GM12874 (cell line): ENCODE results near the gene ZC3H12A.

Experiments used
- CTCF ChIP-seq: IDR thresholded peaks from 2 replicates; pipeline ENCODE4 v1.5.1; 2011; ENCODE audit warnings: low read depth, mild to moderate bottlenecking, control low read depth, low read length, moderate library complexity; ENCODE audit not compliant: insufficient read depth

Gene ZC3H12A

GRCh38 chr1:37455516-37455915, 18.9 kb upstream of the ZC3H12A start:
- no peak for TF ChIP-seq CTCF

DNA sequence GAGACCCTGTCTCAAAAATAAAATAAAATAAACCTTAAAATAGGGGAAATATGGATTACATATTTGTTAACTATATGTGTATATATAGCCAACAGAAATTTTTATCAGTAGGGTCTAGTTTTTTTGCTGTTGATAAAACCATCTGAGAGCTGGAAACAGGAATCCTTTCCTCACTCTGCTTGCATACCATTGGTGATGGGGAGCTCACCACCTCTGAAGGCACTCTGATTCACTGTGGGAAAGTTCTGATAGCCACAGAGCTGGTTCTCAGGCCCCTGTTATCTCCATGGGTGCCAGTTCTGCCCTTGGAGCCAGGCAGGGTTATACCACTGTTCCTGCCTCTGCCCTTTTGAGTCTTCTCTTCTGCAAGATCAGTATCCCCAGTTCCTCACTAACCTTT, 17.8 kb upstream of the ZC3H12A start:
- TF ChIP-seq CTCF, result no peak

DNA sequence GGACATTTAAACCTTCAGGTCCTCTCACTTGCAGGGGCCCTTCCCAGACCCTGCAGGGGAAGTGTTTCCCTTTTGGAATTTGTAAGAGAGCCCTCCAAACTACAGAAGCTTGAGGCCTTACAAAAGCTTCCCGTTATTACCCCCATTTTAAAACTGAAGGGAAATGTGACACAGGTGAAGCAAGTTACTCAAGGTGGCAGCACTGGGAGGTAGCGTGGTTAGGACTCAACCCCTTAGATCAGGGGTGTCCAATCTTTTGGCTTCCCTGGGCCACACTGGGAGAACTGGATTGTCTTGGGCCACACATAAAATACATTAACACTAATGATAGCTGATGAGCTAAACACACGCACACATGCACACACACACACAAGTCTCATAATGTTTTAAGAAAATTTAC, 15.8 kb upstream of the ZC3H12A start:
- TF ChIP-seq CTCF, result no peak

DNA sequence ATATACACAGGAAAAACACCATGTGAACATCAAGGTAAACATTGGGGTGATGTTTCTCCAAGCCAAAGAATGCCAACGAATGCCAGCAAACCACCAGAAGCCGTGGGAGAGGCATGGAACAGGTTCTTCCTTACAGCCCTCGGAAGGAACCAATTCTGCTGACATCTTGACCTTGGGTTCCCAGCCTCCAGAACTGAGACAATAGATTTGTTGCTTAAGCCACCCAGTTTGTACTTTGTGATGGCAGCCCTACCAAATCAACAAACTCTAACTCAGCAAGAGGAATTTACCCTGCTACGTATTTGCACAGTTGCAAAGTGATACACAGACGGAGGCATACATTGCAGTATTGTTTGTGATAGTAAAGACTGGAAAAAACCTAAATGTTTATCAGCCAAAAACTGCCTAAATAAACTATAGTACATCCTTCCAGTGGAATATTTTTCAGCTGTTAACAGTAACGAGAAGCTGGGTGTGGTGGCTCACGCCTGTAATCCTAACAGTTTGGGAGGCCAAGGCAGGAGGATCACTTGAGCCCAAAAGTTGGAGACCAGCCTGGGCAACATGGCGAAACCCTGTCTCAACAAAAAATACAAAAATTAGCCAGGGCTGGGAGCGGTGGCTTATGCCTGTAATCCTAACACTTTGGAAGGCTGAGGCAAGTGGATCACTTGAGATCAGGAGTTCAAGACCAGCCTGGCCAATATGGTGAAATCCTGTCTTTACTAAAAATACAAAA, 12.5 kb upstream of the ZC3H12A start:
- no peak for TF ChIP-seq CTCF

DNA sequence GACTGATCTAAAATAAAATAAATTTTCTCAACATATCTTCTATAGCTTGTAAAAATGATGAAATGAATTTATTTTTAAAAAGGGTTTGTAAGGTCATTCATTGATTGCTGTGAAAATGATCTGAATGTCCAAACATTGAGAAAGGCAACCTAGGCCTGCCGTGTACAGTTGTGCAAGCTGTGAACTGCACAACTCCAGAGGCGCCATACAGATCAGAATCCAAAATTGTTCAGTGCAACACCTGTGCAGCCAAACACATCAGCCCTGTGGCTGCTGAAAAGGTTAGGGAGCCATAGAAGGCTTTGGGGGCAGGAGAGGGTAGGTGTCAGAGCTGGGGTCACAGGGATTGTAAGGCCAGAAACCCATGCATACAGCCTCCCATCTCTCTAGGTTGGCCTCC, 9.9 kb upstream of the ZC3H12A start:
- no peak for TF ChIP-seq CTCF

DNA sequence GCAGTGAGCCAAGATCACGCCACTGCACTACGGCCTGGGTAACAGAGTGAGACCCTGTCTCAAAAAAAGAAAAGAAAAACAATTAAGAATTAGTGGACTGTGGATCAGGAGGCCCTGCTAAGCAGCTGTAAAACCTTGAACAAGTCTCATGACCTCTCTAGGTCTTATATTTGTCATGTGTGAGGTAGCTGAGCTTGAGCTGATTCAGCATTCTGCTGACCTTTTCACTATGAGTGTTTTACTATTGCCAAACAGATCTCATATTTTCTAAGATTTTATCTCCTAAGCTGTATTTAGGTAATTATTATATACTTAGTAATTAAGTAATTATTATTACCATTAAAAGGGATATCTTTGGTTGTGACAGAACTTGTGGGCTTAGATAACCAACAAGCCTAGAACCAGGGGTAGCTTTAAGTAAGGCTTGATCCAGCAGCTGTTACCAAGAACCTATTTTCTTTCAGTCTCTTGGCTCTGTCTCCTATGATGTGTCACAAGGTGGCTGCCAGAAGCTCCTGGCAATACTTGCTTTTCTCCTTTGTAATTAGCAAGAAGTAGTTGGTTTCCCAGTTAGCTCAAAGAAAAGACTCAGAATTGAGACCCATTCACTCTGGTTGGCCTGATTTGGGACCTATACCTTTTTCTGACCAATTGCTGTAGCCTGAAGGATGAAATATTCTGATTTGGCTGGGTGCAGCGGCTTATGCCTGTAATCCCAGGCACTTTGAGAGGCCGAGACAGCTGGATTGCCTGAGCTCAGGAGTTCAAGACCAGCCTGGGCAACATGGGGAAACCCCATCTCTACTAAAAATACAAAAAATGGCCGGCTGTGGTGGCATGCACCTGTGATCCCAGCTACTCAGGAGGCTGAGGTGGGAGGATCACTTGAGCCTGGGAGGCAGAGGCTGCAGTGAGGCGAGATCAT, 8.5 kb upstream of the ZC3H12A start:
- no peak for TF ChIP-seq CTCF

DNA sequence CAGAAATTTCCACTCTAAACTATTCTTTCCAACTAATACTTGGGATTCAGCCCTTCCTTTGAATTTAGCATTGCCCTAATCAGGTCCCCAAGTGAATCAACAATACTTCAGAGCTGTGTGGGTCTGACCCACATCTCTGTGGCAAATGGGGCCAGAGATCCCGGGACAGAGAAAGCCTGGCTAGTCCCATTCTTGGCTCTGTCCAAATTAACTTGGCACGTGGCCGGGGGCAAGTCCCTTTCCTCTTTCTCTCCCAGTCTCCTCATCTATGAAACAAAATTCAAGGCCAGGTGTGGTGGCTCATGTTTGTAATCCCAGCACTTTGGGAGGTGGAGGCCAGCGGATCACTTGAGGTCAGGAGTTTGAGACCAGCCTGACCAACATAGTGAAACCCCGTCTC, 6.3 kb upstream of the ZC3H12A start:
- TF ChIP-seq CTCF, result no peak
